Fibroblast of villous mesenchyme (primary cell): Measurements from ENCODE around the gene TECTA. TPM values are rescaled to one million over a fixed set of nuclear protein-coding genes. Genes with fewer than 3 reads are reported as not detected.

ENCODE experiments used
- DNase-seq: peaks from one replicate; pipeline ENCODE4 v3.0.0-alpha.2; 2010; ENCODE audit warnings: low read depth
- H3K4me3 ChIP-seq: 2 replicates; pipeline ENCODE4 v1.5.1; 2011; ENCODE audit warnings: low read depth, mild to moderate bottlenecking, low read length
- CTCF ChIP-seq: IDR thresholded peaks from 2 replicates; pipeline ENCODE4 v1.5.1; 2012; ENCODE audit warnings: low read depth, mild to moderate bottlenecking, low read length; ENCODE audit not compliant: insufficient read depth
- total RNA-seq: library from RNA; depleted of rRNA; stranded (reverse); fragments of >200 nt; gene quantifications from 2 replicates; pipeline ENCODE4 v1.2.3, GENCODE V29; 2012

Gene TECTA
- total RNA-seq, 1 donor = under 0.01 TPM

- H3K4me3 ChIP-seq = no peak overlapping the region
- TF ChIP-seq CTCF = no peak
- DNase-seq = no peak
Observed at GRCh38 chr11:121137005-121137404, 36.0 kb downstream of the TECTA start.

- H3K4me3 ChIP-seq = no peak overlapping the region
- no peak for DNase-seq
- no peak for TF ChIP-seq CTCF
Observed at GRCh38 chr11:121138259-121138658, 37.2 kb downstream of the TECTA start.

- no peak for DNase-seq
- no peak overlapping the region for H3K4me3 ChIP-seq
- no peak for TF ChIP-seq CTCF
Observed at GRCh38 chr11:121140369-121140768, 39.3 kb downstream of the TECTA start.

GRCh38 chr11:121141066-121141465 is 40.0 kb downstream of the TECTA start:
- no peak overlapping the region for H3K4me3 ChIP-seq
- no peak for DNase-seq
- no peak for TF ChIP-seq CTCF

- no peak for DNase-seq
- TF ChIP-seq CTCF = no peak
- H3K4me3 ChIP-seq = no peak overlapping the region
Observed at GRCh38 chr11:121143921-121144320, 42.9 kb downstream of the TECTA start.

- no peak for TF ChIP-seq CTCF
Observed at GRCh38 chr11:121144723-121145122, 43.7 kb downstream of the TECTA start.

GRCh38 chr11:121145826-121146225 is 44.8 kb downstream of the TECTA start:
- no peak overlapping the region for H3K4me3 ChIP-seq
- no peak for DNase-seq
- no peak for TF ChIP-seq CTCF

More at GRCh38 chr11:121144723-121145122, 43.7 kb downstream of the TECTA start:
- no peak for DNase-seq
- H3K4me3 ChIP-seq = no peak overlapping the region
